ENCODE measurements around the gene CD300LG. TPM values are rescaled to one million over a fixed set of nuclear protein-coding genes. Genes with fewer than 3 reads are reported as not detected.

CD300LG gene
- total and polyA plus RNA-seq, 2 experiments from 2014 or later, result not detected

GRCh38 chr17:43829738-43830137 is 17.2 kb upstream of the CD300LG start (continued):
- no peak for TF ChIP-seq CTCF (conservative IDR thresholded peaks at IDR 0.05; ENCODE audit: low read depth in 2 of 2)
- TF ChIP-seq STAT1 (IDR thresholded peaks at IDR 0.05; ENCODE audit: unreplicated experiment), result no peak
- TF ChIP-seq POLR2AphosphoS5 (IDR thresholded peaks at IDR 0.05; ENCODE audit: low read depth), result no peak
- no peak for TF ChIP-seq ZNF331 (CRISPR knock-in tag; IDR thresholded peaks at IDR 0.05; ENCODE audit: low read depth)
- no peak for TF ChIP-seq EZH2phosphoT487 (IDR thresholded peaks at IDR 0.05; ENCODE audit: unreplicated experiment)
- TF ChIP-seq ZNF114 (CRISPR knock-in tag; IDR thresholded peaks at IDR 0.05), result no peak
- no peak for TF ChIP-seq JUNB (IDR thresholded peaks at IDR 0.05; ENCODE audit: unreplicated experiment)
- TF ChIP-seq EZH2 (IDR thresholded peaks at IDR 0.05; ENCODE audit: low read depth, unreplicated experiment), result no peak

GRCh38 chr17:43830510-43831140 is 16.4 kb upstream of the CD300LG start:
- no peaks in the 10 kb centered on the region for H3K9me2 ChIP-seq (ENCODE audit: insufficient read depth)
- H3K4me3 ChIP-seq, result no peak overlapping the region
- no peak overlapping the region for H3K4me2 ChIP-seq
- H3F3A ChIP-seq (replicated peaks; ENCODE audit: low read depth), result 0 out of 2 replicates have a peak, but pooled peaks cover 4% of the 10 kb centered on the region
- H3K36me3 ChIP-seq (ENCODE audit: insufficient read depth), result no peaks in the 10 kb centered on the region
- peaks cover 23% of the 10 kb centered on the region for H3K4me1 Mint-ChIP-seq
- H3K27ac ChIP-seq (ENCODE audit: low read depth), result no peak overlapping the region
- H3K9me3 Mint-ChIP-seq, result peaks cover 13% of the 10 kb centered on the region; the same call in 2 of the 3 replicates
- peak overlapping the region; percentile 83 for H3K4me3 Mint-ChIP-seq
- DNase-seq (ENCODE audit: low spot score) (no peak), ATAC-seq (no peak)
- H3K4me1 ChIP-seq (ENCODE audit: insufficient read depth), result peaks cover 6% of the 10 kb centered on the region
- no peak overlapping the region for H3K27ac Mint-ChIP-seq
- H3K79me2 ChIP-seq (replicated peaks; ENCODE audit: insufficient read depth), result no peaks in the 10 kb centered on the region
- H3K27me3 ChIP-seq (ENCODE audit: insufficient read depth), result peaks cover 24% of the 10 kb centered on the region
- H3K27me3 Mint-ChIP-seq (ENCODE audit: insufficient read depth, low read depth, poor library complexity), result peaks cover 33% of the 10 kb centered on the region
- peaks cover 12% of the 10 kb centered on the region for H3K36me3 Mint-ChIP-seq (ENCODE audit: low read depth)
- H2AFZ ChIP-seq, result no peak overlapping the region
- no peaks in the 10 kb centered on the region; the same call in 1 of the 2 replicates for H4K20me1 ChIP-seq (replicated peaks; ENCODE audit: insufficient read depth)
- TF ChIP-seq JUNB (IDR thresholded peaks at IDR 0.05; ENCODE audit: unreplicated experiment), result no peak
- no peak for TF ChIP-seq ZNF114 (CRISPR knock-in tag; IDR thresholded peaks at IDR 0.05)
- no peak for TF ChIP-seq EZH2 (IDR thresholded peaks at IDR 0.05; ENCODE audit: low read depth, unreplicated experiment)
- no peak for TF ChIP-seq CTCF (conservative IDR thresholded peaks at IDR 0.05; ENCODE audit: low read depth in 2 of 2)
- TF ChIP-seq NANOG (IDR thresholded peaks at IDR 0.05; ENCODE audit: borderline replicate concordance), result no peak
- TF ChIP-seq REST (IDR thresholded peaks at IDR 0.05; ENCODE audit: unreplicated experiment), result no peak
- no peak for TF ChIP-seq ETS1 (IDR thresholded peaks at IDR 0.05)
- TF ChIP-seq STAT1 (IDR thresholded peaks at IDR 0.05; ENCODE audit: unreplicated experiment), result no peak

Data from GM23338 (cell line).